RWPE1 (cell line): Measurements from ENCODE around the gene TTYH1.

Experiments used
- CTCF ChIA-PET: fragments of 350-600 bp; sonication (Branson Sonifier 250); formaldehyde crosslinking; extraction: SDS; loops from one replicate; lab custom pipeline; 2021; lab: Yijun Ruan, JAX
- POLR2A ChIA-PET: fragments of 400-600 bp; formaldehyde crosslinking; extraction: SDS; loops from one replicate; lab custom pipeline; 2020; ENCODE audit warnings: antibody characterized with exemption; ENCODE audit not compliant: low non-redundant PET; lab: Yijun Ruan, JAX
- DNase-seq: peaks from one replicate; pipeline ENCODE4 v3.0.0; 2012; ENCODE audit warnings: low spot score
- H3K27ac ChIP-seq: fragments of 450-650 bp; 2 replicates; pipeline ENCODE4 v1.5.1; 2017
- CTCF ChIP-seq: fragments of 450-650 bp; conservative IDR thresholded peaks from 2 replicates; pipeline ENCODE4 v1.5.1; 2017; ENCODE audit warnings: low read depth, mild to moderate bottlenecking

Gene TTYH1

DNA sequence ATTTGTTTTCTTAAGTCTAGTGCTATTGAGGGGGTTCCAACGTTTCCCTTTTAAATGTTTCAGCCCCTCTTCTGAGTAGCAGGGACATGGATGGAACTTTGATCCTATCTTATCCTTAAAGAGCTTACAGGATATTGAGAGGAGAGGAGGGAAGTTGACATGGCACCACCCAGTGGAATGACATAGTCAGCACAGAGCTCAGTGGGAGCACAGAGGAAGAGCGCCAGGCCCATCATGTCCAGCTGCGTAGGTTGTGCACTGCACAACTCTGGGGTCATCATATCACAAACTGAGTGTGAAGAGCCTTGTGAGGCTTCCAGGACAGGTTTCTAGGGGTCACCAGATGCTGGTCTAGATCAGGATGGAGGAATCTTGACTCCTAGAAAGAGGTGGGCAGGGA, 62.4 kb downstream of the TTYH1 start:
- no peak for TF ChIP-seq CTCF
- DNase-seq: no peak
- no peak overlapping the region for H3K27ac ChIP-seq
- CTCF ChIA-PET: interaction anchor here (0.7 kb wide), 1 partner anchor 15 kb away, joined by 3 read pairs; no protein-coding TSS in a partner anchor
- POLR2A ChIA-PET: no interaction called here

GRCh38 chr19:54478677-54479266, 63.5 kb downstream of the TTYH1 start:
- H3K27ac ChIP-seq: no peak overlapping the region
- ChIA-PET POLR2A (no interaction called here), CTCF (interaction anchor here (0.6 to 1.0 kb wide), 4 partner anchors 34 to 648 kb away, joined by 3 to 7 read pairs (median 4); no protein-coding TSS in a partner anchor)
- no peak for DNase-seq
- TF ChIP-seq CTCF: peak; percentile 79

DNA sequence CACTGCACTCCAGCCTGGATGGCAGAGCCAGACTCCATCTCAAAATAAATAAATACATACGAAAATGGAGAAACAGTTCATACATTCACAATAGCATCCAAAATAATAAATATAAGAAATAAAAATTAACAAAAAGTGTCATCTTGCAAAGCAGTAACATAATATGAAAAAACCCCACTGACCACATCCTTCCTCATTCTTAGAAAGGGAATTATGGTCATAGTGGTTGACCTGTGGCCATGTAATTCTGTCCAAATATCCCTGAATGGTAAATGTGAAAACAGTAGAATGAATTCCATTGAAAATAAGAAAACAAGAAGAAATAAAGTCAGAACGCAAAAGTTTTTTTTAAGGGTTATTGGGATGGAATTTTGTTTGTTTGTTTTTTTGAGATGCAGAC, 64.8 kb downstream of the TTYH1 start:
- CTCF ChIA-PET: interaction anchor here (1.0 kb wide), 1 partner anchor 194 kb away, joined by 7 read pairs; no protein-coding TSS in a partner anchor
- POLR2A ChIA-PET: no interaction called here
- DNase-seq: no peak
- H3K27ac ChIP-seq: no peak overlapping the region
- no peak for TF ChIP-seq CTCF

DNA sequence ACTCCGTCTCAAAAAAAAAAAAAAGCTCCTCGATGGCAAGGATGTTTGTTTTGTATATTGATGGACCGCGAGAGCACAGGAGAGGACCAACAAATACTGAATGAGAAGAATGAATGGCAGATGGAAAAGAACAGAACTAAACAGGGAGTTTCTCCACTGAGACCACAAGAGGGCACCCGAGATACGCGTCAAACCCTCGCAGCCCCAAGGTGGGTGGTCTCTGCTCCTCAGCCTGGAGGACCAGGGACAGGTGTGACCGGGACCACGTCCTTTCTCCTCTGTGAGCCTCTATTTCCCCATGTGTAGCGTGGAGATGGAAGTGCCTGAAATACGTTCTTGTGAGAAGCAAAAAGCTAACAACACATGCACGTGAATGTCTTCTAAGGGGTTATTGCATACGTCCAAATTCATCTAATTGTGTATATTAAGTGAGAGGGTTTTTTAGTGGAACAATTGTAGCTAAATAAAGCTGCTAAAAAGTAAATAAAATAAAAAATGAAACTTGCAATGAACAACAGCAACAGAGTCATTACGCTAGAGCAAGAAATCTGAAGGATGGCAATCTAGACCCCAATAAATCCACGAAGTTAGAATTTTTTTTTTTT, 66.2 kb downstream of the TTYH1 start:
- CTCF ChIA-PET: interaction anchor here (0.7 to 1.7 kb wide), 7 partner anchors 8 to 610 kb away, joined by 3 to 5 read pairs (median 3); partner anchors contain the start of gene CDC42EP5
- POLR2A ChIA-PET: no interaction called here
- TF ChIP-seq CTCF: peak; percentile 80
- peak; percentile 42 for DNase-seq
- H3K27ac ChIP-seq: no peak overlapping the region

- CTCF ChIA-PET: no interaction called here
- no peak for DNase-seq
- H3K27ac ChIP-seq: no peak overlapping the region
- no peak for TF ChIP-seq CTCF
- POLR2A ChIA-PET: no interaction called here
These were observed 67.6 kb downstream of the TTYH1 start for GRCh38 chr19:54482889-54483288.

DNA sequence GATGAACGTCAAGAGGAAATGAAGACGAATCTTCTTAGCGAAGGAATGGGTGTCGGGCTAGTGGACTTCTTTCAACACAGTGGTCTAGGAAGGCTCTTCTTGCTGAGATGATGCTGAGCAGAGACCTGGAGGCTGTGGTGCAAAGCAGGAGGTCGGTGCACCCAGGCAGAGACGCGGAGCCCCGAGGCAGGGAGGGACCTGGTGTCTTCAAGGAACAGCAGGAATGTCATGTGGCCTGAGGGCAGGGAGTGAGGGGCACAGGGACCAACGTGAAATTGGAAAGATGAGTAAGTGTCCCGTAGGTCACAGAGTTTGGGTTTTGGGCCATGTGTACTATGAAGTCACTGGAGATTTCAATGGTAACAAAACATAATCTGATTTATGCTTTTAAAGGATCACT, 69.2 kb downstream of the TTYH1 start:
- no peak for TF ChIP-seq CTCF
- no peak overlapping the region for H3K27ac ChIP-seq
- ChIA-PET POLR2A (no interaction called here), CTCF (no interaction called here)
- no peak for DNase-seq
